OCI-LY7 (cell line): ENCODE data around the gene RAB27B. TPM values are rescaled to one million over a fixed set of nuclear protein-coding genes. Genes with fewer than 3 reads are reported as not detected.

Experiments
- BruUV-seq: library from RNA; stranded (reverse); fragments of 400-500 nt; replicated peaks from 2 replicates; lab custom pipeline; 2021; lab: Mats Ljungman, UMichigan
- CTCF ChIA-PET: fragments of 300-600 bp; sonication (Branson Sonifier 250); formaldehyde crosslinking; loops from one replicate; lab custom pipeline; 2022; ENCODE audit warnings: antibody characterized with exemption; ENCODE audit not compliant: unreplicated experiment; lab: Charles Lee
- POLR2A ChIA-PET: fragments of 300-600 bp; sonication (Branson Sonifier 250); formaldehyde crosslinking; loops from one replicate; lab custom pipeline; 2022; ENCODE audit warnings: antibody characterized with exemption; lab: Charles Lee
- DNase-seq: peaks from one replicate; pipeline ENCODE4 v3.0.0-alpha.2; 2015; ENCODE audit warnings: low spot score
- H2AFZ ChIP-seq: fragments of 200-600 bp; sonication (generic), shearing (Covaris generic); 2 replicates; pipeline ENCODE4 v1.6.1; 2014; ENCODE audit warnings: mild to moderate bottlenecking, antibody characterized with exemption, low read length, moderate library complexity
- H3K27ac ChIP-seq: fragments of 200-600 bp; sonication (generic); 2 replicates; pipeline ENCODE4 v1.5.1; 2014; ENCODE audit warnings: mixed run types, low read depth, mild to moderate bottlenecking, moderate library complexity, low read length, inconsistent platforms; ENCODE audit not compliant: poor library complexity, severe bottlenecking
- H3K36me3 ChIP-seq: fragments of 200-600 bp; sonication (generic); 2 replicates; pipeline ENCODE4 v1.6.1; 2014; ENCODE audit warnings: mild to moderate bottlenecking, antibody characterized with exemption, low read length, moderate library complexity, mixed read lengths; ENCODE audit not compliant: insufficient read depth
- H3K4me1 ChIP-seq: fragments of 200-600 bp; sonication (generic); 2 replicates; pipeline ENCODE4 v1.5.1; 2014; ENCODE audit warnings: mild to moderate bottlenecking, low read length; ENCODE audit not compliant: insufficient read depth, poor library complexity, severe bottlenecking
- H3K4me2 ChIP-seq: fragments of 200-600 bp; sonication (generic); 2 replicates; pipeline ENCODE4 v1.6.1; 2014; ENCODE audit warnings: mild to moderate bottlenecking, low read length
- H3K4me3 ChIP-seq: fragments of 200-600 bp; sonication (generic); 2 replicates; pipeline ENCODE4 v1.5.1; 2014; ENCODE audit warnings: mild to moderate bottlenecking, low read depth, low read length; ENCODE audit not compliant: poor library complexity, severe bottlenecking
- H3K79me2 ChIP-seq: fragments of 200-600 bp; sonication (generic); 2 replicates; pipeline ENCODE4 v1.6.1; 2016; ENCODE audit warnings: low read depth, mild to moderate bottlenecking, low read length, moderate library complexity, mixed read lengths; ENCODE audit not compliant: insufficient read depth
- H3K9me2 ChIP-seq: fragments of 200-600 bp; sonication (generic); 2 replicates; pipeline ENCODE4 v1.6.1; 2016; ENCODE audit warnings: mild to moderate bottlenecking, low read length, mixed read lengths; ENCODE audit not compliant: insufficient read depth
- H3K9me3 ChIP-seq: fragments of 200-600 bp; sonication (generic); 2 replicates; pipeline ENCODE4 v1.6.1; 2014; ENCODE audit warnings: mild to moderate bottlenecking, mixed run types, low read length, mixed read lengths
- H4K20me1 ChIP-seq: fragments of 200-600 bp; sonication (generic); 2 replicates; pipeline ENCODE4 v1.6.1; 2014; ENCODE audit warnings: mild to moderate bottlenecking, antibody characterized with exemption, low read length, moderate library complexity, mixed read lengths; ENCODE audit not compliant: insufficient read depth
- EZH2phosphoT487 ChIP-seq: fragments of 200-600 bp; sonication (generic); IDR thresholded peaks from 2 replicates; pipeline ENCODE4 v1.6.1; 2018; ENCODE audit warnings: low read depth, borderline replicate concordance, mild to moderate bottlenecking, mixed run types, antibody characterized with exemption, low read length, moderate library complexity, mixed read lengths
- intact Hi-C: fragments of 100-400 bp; cut with micrococcal nuclease; formaldehyde crosslinking; loops from one replicate; pipeline ENCODE4 v1.10.0; 2022; ENCODE audit not compliant: unreplicated experiment
- total RNA-seq, 2 experiments: library from RNA; depleted of rRNA in 1 of 2; stranded (reverse); fragments of >200 nt in 1 of 2; shearing (Covaris generic) in 1 of 2; gene quantifications; 2 replicates each; pipeline ENCODE4 v1.2.3, GENCODE V29; 2014 to 2022
- TF ChIP-seq, protein P1 (sequence below): fragments of 200-600 bp; sonication (generic); conservative IDR thresholded peaks from 2 replicates; pipeline ENCODE4 v1.5.1; 2014; ENCODE audit warnings: mild to moderate bottlenecking, antibody characterized with exemption, low read length, moderate library complexity, mixed read lengths

The RAB27B gene
- total RNA-seq, 2 experiments from 2014 or later = not detected

DNA sequence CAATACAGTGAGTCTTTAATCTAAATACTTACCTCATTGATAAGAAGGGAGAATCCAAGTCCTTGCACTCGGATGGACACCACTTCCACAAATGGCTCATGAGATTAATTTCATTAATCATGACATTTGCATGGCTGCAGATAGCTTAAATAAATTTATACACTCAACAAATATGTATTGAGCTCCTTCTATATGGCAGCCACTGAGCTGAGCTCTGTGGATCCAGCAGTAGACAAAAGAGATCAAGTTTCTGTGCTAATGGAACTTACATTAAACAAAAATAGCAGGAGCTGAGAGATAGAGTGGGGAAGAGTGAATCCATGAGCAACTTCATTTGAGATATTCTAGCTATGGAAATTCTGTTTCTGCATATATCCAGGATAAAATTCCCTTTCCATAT, 44.4 kb downstream of the RAB27B start:
- Histone ChIP-seq H3K4me2 (no peak overlapping the region), H3K36me3 (no peaks in the 10 kb centered on the region), H2AFZ (no peak overlapping the region), H3K27ac (no peak overlapping the region), H3K9me2 (no peaks in the 10 kb centered on the region), H3K9me3 (no peaks in the 10 kb centered on the region), H4K20me1 (no peaks in the 10 kb centered on the region), H3K4me1 (no peaks in the 10 kb centered on the region), H3K4me3 (no peak overlapping the region), H3K79me2 (no peaks in the 10 kb centered on the region)
- no peak for DNase-seq
- no TSS peak for BruUV-seq
- intact Hi-C loops = no loop called here
- no peak for TF ChIP-seq EZH2phosphoT487
- TF ChIP-seq, protein P1, sequence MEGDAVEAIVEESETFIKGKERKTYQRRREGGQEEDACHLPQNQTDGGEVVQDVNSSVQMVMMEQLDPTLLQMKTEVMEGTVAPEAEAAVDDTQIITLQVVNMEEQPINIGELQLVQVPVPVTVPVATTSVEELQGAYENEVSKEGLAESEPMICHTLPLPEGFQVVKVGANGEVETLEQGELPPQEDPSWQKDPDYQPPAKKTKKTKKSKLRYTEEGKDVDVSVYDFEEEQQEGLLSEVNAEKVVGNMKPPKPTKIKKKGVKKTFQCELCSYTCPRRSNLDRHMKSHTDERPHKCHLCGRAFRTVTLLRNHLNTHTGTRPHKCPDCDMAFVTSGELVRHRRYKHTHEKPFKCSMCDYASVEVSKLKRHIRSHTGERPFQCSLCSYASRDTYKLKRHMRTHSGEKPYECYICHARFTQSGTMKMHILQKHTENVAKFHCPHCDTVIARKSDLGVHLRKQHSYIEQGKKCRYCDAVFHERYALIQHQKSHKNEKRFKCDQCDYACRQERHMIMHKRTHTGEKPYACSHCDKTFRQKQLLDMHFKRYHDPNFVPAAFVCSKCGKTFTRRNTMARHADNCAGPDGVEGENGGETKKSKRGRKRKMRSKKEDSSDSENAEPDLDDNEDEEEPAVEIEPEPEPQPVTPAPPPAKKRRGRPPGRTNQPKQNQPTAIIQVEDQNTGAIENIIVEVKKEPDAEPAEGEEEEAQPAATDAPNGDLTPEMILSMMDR = no peak
- POLR2A ChIA-PET = interaction anchor here (0.8 kb wide), 1 partner anchor 13 kb away, joined by 3 read pairs; no protein-coding TSS in a partner anchor
- CTCF ChIA-PET = no interaction called here

DNA sequence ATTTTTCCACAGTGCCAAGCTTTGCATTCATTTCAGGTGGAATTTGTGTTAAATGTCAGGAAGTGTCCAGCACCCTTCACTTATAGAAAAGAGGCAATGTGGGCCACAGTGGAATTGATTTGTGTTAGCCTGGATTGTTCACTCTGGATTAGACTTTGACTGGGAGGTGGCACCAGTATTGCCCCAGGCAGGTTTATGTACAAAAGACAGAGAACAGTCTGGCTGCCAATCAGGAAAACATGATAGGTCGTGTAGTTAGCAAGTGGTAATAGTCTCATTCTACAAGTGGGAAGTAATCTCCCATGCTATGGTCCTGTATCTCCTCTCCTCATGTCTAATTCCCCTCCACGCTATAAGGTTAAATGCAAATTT, 45.6 kb downstream of the RAB27B start:
- no peaks in the 10 kb centered on the region for H3K9me2 ChIP-seq
- BruUV-seq = no TSS peak
- ChIA-PET POLR2A (no interaction called here), CTCF (no interaction called here)
- no peaks in the 10 kb centered on the region for H3K9me3 ChIP-seq
- H3K36me3 ChIP-seq = no peaks in the 10 kb centered on the region
- no peak overlapping the region for H2AFZ ChIP-seq
- DNase-seq = no peak
- no peaks in the 10 kb centered on the region for H4K20me1 ChIP-seq
- H3K4me2 ChIP-seq = no peak overlapping the region
- H3K27ac ChIP-seq = no peak overlapping the region
- intact Hi-C loops = no loop called here
- TF ChIP-seq, protein P1 = no peak
- no peak for TF ChIP-seq EZH2phosphoT487
- no peaks in the 10 kb centered on the region for H3K4me1 ChIP-seq
- no peaks in the 10 kb centered on the region for H3K79me2 ChIP-seq
- H3K4me3 ChIP-seq = no peak overlapping the region

DNA sequence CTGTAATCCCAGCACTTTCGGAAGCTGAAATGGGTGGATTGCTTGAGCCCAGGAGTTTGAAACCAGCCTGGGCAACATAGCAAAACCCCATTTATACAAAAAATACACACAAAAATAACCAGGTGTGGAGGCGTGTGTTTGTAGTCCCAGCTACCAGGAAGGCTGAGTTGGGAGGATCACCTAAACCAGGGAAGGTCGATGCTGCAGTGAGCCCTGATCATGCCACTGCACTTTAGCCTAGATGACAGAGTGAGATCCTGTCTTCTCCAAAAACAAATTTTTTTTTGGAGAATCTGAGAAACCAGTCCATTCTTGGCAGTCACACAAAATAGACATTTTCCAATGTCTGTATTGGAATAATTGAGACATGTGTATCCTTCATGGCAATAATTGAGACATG, 46.8 kb downstream of the RAB27B start:
- no peaks in the 10 kb centered on the region for H3K9me3 ChIP-seq
- DNase-seq = no peak
- no peak overlapping the region for H2AFZ ChIP-seq
- no peaks in the 10 kb centered on the region for H3K4me1 ChIP-seq
- H3K4me2 ChIP-seq = no peak overlapping the region
- no peak overlapping the region for H3K27ac ChIP-seq
- H4K20me1 ChIP-seq = no peaks in the 10 kb centered on the region
- H3K4me3 ChIP-seq = no peak overlapping the region
- ChIA-PET POLR2A (no interaction called here), CTCF (no interaction called here)
- H3K79me2 ChIP-seq = no peaks in the 10 kb centered on the region
- H3K36me3 ChIP-seq = no peaks in the 10 kb centered on the region
- BruUV-seq = no TSS peak
- TF ChIP-seq, protein P1 = no peak
- TF ChIP-seq EZH2phosphoT487 = no peak
- no peaks in the 10 kb centered on the region for H3K9me2 ChIP-seq
- intact Hi-C loops = no loop called here
